HG02885 (cell line): ENCODE data around the gene ZMYND8.

Source experiments
- ATAC-seq: cut with Tn5 transposase; IDR thresholded peaks from one replicate; pipeline ENCODE4 v1.9.1; 2021; ENCODE audit warnings: mild to moderate bottlenecking; ENCODE audit not compliant: unreplicated experiment, poor library complexity

ZMYND8 gene

GRCh38 chr20:47335251-47336128, 21.0 kb downstream of the ZMYND8 start:
- no peak for ATAC-seq

GRCh38 chr20:47334022-47334551, 22.4 kb downstream of the ZMYND8 start:
- ATAC-seq, result no peak

- no peak for ATAC-seq
Observed at GRCh38 chr20:47332381-47333206, 23.9 kb downstream of the ZMYND8 start.

GRCh38 chr20:47330933-47331708, 25.4 kb downstream of the ZMYND8 start:
- ATAC-seq, result no peak

- no peak for ATAC-seq
Observed at GRCh38 chr20:47330071-47330470, 26.4 kb downstream of the ZMYND8 start.

- no peak for ATAC-seq
Observed at GRCh38 chr20:47328129-47328528, 28.4 kb downstream of the ZMYND8 start.

- no peak for ATAC-seq
Observed at GRCh38 chr20:47327711-47328110, 28.8 kb downstream of the ZMYND8 start.

- ATAC-seq, result no peak
Observed at GRCh38 chr20:47326658-47327268, 29.7 kb downstream of the ZMYND8 start.

- ATAC-seq, result no peak
Observed at GRCh38 chr20:47325242-47325641, 31.3 kb downstream of the ZMYND8 start.

GRCh38 chr20:47320990-47321805, 35.3 kb downstream of the ZMYND8 start:
- ATAC-seq, result no peak

GRCh38 chr20:47319517-47320252, 36.8 kb downstream of the ZMYND8 start:
- ATAC-seq, result no peak

GRCh38 chr20:47318586-47319516, 37.6 kb downstream of the ZMYND8 start:
- no peak for ATAC-seq

GRCh38 chr20:47318027-47318585, 38.4 kb downstream of the ZMYND8 start:
- ATAC-seq, result no peak

GRCh38 chr20:47317127-47317895, 39.2 kb downstream of the ZMYND8 start:
- no peak for ATAC-seq

- no peak for ATAC-seq
Observed at GRCh38 chr20:47316776-47317126, 39.7 kb downstream of the ZMYND8 start.

- ATAC-seq, result no peak
Observed at GRCh38 chr20:47315339-47316056, 41.0 kb downstream of the ZMYND8 start.
